Measurements from ENCODE around the gene IFI27L1.

IFI27L1 gene

GRCh38 chr14:94115631-94116030 lies 34.5 kb downstream of the IFI27L1 start:
- DNase-seq: no peak

GRCh38 chr14:94116701-94117100 lies 35.6 kb downstream of the IFI27L1 start:
- no peak for DNase-seq

- DNase-seq: no peak
Observed at GRCh38 chr14:94117856-94118255, 36.7 kb downstream of the IFI27L1 start.

DNA sequence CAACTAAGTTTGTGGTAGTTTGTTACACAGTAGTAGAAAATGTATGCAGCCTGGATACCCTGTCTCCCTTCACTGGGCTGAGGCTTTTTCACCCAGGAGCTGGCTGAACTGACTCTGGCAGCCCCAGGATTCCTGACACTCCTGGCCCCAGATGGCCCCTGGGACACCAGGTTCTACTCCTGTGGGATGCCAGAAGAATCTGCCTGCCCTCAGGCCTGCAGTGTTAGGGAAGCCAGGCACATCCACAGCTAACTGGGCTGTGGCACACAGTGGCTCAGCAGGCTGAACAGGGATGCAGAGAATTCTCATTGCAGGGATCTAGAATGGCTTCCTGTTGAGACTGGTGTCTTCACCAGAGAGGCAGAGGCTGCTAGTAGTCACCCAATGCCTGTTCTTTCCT lies 38.0 kb downstream of the IFI27L1 start:
- DNase-seq: no peak

- no peak for DNase-seq
Observed at GRCh38 chr14:94120667-94121340, 39.7 kb downstream of the IFI27L1 start.

GRCh38 chr14:94121485-94121884 lies 40.4 kb downstream of the IFI27L1 start:
- no peak for DNase-seq

DNA sequence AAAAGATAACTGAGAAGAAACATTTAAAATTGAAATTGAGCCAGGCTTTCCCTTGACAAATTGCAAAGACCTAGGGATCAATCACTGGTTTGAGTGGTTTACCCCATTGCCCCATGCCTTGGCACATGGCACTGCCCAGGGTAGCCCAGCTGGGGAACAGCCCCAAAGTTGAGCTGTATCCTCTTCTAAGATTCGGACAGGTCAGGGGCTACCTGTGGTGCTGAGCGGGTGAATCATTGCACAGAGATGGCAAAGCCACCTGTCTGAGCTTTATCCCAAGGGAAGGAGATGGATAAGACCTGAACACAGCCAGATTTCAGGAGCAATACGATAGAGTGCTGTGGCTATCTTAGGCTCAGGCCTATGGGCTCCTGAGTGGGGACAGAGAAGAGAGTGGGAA lies 41.3 kb downstream of the IFI27L1 start:
- no peak for DNase-seq

DNA sequence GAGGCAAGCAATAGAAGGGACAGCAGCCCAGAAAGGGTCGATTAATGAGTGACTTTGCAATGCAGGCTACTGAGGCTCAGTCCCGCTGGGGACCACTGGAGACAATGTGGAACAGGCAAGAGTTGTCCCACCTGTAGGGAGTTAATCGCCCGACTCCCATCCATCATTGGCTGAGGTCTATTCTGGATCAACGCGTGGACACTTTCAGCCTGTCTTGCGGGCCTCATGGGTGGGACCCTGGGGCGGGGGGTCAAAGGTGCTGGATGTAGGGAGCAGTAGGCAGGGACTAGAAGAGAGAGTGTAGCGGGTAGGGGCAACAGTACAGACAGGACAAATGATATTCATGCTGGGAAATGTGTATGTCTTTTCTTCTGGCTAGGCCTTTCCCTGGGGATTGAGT lies 42.2 kb downstream of the IFI27L1 start:
- no peak for DNase-seq

DNA sequence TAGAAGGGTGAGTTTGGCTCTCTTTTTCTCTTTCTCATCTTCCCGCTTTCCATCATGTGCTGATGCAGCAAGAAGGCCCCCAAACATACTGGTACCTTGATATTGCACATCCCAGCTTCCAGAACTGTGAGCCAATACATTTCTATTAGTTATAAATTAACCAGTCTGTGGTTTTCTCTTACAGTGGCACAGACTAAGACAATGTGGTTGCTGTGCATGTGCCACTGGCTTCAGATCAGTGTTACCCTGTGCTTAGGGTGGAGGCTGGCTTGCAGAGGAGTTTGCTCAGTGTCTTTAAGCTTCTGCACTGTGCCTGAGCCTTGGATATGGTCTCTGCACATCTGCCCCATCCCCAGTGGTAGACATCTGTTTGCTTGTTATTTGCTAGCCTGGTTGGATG lies 42.8 kb downstream of the IFI27L1 start:
- DNase-seq: no peak

DNA sequence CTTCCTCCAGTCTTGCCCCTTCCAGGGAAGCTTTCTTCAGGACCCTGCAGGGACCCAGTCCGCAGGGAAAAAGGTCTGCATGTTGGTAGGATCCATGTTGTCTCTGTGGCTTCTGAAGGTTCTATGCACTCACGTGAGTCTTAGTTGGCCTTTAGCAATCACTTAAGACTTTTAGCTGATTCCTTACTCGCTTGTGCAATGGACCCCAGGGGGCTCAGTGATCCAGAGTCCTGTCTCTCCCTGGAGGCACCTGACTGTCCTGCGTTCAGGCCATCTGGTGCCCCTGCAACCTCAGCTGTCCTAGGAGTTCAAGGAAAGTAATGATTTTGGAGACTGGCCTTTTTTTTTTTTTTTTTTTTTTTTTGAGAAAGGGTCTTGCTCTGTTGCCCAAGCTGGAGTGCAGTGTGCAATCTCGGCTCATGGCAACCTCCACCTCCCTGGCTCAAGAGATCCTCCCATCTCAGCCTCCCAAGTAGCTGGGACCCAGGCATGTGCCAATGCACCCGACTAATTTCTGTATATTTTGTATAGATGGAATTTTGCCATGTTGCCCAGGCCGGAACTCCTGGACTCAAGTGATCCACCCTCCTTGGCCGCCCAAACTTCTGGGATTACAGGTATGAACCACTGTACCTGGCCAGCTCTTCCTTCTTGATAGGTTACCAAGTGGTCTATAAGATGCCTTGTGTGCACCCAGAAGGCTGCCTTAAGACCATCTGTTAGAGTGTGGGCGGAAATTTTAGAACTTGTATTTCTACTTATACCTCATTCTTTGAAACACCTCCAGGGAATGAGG lies 43.7 kb downstream of the IFI27L1 start:
- DNase-seq: no peak

DNA sequence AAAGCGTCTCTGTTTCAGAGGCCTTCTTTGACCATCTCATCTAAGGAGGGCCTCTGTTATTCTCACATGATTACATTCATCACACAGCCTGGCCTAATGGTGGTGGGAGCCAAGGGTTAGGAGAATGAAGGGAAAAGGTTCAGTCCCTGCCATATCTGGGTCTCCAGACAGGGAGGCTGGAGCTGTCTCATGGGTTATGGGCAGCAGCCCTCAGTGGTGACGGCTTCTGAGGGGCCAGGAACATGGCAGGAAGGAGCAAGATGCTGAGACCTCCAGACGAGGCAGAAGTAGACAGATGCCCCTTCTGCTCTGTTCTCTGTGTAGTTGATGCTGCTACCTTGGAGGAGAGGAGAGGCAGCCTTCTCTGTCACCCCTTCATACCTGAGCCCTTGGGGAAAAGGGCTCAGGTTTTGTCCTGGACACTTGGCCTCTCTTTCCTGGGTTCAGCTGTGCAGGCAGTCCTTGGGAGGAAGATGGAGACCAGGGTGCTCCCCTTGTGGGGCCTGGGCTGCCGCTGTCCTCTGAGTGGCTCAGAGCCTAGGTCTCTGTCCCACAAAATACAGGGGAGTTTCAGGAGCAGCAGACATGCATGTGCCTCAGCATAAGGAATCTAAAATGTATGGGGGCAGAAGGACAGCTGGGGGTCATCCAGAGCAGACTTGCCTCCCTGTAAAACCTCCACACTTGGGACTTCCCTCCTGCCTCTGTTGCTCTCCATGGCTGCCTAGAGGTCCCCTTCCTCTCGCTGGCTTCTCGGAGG lies 44.7 kb downstream of the IFI27L1 start:
- no peak for DNase-seq

DNA sequence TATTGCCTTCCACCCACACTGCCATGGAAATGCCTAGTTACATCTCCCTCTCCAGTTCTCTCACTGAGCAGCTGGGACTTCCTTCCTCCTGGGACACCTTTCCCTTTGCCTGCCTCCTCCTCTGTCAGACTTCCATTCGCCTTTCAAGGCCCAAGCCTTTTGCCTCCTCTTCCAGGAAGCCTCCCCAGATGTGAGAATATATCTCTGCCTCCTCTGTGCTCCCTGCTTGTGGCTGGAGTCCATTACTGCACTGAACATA lies 45.2 kb downstream of the IFI27L1 start:
- DNase-seq: no peak

DNA sequence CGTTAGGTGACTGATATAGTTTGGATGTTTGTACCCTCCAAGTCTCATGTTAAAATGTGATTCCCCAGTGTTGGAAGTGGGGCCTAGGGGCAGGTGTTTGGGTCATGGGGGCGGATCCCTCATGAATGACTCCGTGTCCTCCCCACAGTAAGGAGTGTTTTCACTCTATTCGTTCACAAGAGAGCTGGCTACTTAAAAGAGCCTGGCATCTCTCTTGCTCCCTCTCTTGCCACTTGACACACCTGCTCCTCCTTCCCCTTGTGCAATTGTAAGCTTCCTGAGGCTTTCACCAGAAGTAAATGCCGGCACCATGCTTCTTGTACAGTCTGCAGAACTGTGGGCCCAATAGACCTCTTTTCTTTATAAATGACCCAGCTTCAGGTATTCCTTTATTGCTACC lies 45.7 kb downstream of the IFI27L1 start:
- no peak for DNase-seq

DNA sequence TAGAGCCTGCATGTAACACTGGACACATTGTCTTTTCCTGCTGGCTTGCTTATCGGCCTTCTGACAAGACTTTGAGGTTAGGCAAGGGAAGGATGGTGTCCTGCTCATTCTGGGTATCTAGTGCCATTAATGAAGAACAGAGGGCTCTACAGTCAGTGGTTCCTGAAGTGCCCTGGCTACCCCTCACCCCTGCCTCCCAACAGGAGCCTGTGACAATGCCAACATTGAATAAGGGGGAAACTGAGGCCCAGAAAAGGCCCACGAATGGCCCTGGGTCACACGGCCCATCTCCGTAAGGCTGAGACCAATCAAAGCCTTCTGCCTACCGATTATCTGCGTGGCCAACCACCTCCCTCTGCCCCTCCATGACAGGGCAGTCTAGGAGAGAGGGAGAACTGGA lies 46.2 kb downstream of the IFI27L1 start:
- DNase-seq: no peak

DNA sequence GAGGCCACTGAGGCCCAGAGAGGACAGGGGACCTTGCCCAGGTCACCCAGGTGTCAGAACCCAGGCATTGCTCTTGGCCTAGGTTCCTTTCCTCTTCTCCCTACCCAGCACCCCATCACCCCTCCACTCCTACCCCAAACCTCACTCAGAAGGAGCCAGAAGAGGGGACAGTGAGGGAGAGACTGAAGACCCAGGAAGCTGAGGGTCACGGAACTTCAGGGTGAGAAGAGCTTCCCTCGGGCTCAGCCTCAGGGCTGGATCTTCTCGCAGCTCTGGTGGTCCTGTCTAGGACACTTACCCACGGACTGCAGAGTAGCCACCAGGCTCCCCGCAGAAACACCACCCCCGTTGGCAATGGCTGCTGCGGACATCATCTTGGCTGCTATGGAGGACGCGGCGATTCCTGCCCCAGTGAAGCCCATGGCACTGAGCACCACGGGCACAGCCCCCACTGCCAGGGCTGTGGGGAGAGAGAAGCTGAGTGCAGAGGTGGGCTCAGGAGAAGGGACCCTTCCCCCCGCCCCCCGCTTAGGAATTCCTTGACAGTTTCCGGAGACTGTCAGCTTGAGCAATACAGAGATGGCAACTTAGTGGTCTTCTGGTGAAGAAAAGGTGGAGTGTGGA lies 47.2 kb downstream of the IFI27L1 start:
- DNase-seq: no peak

DNA sequence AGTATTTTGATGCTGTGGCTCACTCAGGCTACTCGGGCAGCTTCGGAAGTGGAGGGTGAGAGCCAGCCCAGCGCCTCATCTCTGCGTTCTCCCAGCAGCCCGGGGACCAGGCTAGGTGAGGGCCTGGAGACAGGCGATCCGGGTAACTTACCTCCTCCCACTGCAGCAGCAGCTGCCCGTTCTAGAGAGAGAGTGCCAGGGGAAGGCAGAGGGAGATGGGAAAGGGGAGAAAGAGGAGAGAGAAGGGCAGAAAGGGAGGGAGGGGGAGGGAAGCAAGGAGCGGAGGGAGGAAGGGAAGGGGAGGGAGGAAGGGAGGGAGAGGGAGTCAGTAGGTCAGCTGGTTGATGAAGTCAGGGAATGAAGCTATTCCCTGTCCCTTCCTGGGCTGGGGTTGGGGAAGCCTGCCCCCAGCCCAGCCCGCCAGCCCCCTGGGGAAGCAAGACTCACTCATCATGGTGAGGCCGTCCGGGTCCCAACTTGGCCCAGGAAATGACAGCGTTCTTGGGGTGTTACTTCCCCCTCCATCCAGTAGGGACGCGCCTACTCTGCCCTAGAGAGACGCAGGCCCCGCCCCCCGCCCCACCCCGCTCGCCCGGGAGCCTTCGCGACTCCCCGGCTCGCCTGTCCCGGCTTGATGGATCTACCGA lies 48.1 kb downstream of the IFI27L1 start, which contains the start of gene IFI27L2:
IFI27L2 (minus strand) TSS at position 494 of the 647 bp plus-strand sequence; CDS start at position 454, 40 bp downstream.
- peak; percentile 89 for DNase-seq

GRCh38 chr14:94129758-94130414 lies 48.8 kb downstream of the IFI27L1 start:
- peak; percentile 76 for DNase-seq

GRCh38 chr14:94132285-94132887 lies 51.3 kb downstream of the IFI27L1 start:
- DNase-seq: peak; percentile 88

GRCh38 chr14:94135476-94135875 lies 54.4 kb downstream of the IFI27L1 start:
- no peak for DNase-seq

GRCh38 chr14:94136575-94137331 lies 55.6 kb downstream of the IFI27L1 start:
- peak; percentile 83 for DNase-seq

GRCh38 chr14:94138251-94138650 lies 57.1 kb downstream of the IFI27L1 start:
- no peak for DNase-seq

Measured in NCI-H2171 treated with DMSO at 0.1 percent for 48 hours (cell line).